ENCODE measurements around the gene NEO1.

DNA sequence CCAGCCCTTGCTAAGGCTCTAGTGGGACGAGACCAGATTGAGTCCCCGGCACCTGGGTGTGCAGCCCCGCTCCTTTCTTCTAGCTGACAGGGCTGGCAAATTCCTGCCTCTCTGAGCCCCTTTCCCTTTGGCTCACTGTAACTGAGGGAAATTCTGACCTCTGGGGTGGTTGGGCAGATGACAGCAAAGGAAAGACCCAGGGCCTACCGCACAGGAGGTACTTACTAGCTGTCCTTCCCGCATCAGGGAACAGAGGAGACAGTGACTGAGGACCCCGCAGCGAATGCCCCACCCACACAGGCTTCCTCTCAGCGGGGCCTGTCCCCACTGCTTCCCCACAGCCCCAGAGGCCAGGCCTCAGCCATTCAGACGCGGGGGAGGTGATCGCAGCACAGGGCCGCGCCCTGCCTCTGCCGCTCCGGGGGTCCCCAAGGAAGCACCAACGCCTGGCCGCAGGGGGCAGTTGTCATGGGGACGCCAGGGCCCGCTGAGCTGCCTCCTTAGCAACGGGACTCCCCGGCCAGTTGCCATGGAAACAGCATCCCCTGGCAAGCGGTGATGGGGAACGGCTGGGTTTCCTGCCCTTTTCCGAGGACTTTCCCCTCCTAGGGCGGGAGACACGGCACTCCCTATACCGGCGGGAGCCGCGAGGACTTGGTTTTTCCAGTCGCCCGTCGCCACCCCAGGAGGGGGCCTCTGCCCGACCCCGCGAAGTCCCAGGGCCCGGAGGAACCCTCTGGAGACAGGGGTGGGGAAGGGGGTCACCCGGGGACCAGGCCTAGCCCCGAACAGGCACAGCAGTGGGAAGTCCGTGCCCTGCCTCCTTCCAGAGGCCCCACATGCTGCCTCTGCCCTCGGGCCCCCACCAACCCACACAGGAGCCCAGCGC is 266.4 kb downstream of the NEO1 start:
- TF ChIP-seq EZH2 (IDR thresholded peaks at IDR 0.05; ENCODE audit: insufficient read depth, poor library complexity, severe bottlenecking) (no peak), EZH2phosphoT487 (IDR thresholded peaks at IDR 0.05; ENCODE audit: insufficient read depth, low read depth) (no peak)
